GM18505 (cell line): ENCODE measurements around the gene DUSP28.
"Not testable (repeated sequence)": the region's sequence is repeated elsewhere in the genome, so short reads cannot be mapped to it uniquely, and the experiment has no call there.

Experiments
- ATAC-seq: cut with Tn5 transposase; IDR thresholded peaks from one replicate; pipeline ENCODE4 v1.9.1; 2021; ENCODE audit not compliant: unreplicated experiment
- POLR2A ChIP-seq: IDR thresholded peaks from 4 replicates; pipeline ENCODE4 v1.6.1; 2011; ENCODE audit warnings: borderline replicate concordance; ENCODE audit not compliant: insufficient read depth, insufficient read length; ENCODE audit errors: extremely low read depth

Gene DUSP28

GRCh38 chr2:240532031-240532775, 28.0 kb upstream of the DUSP28 start:
- TF ChIP-seq POLR2A: no peak
- no peak for ATAC-seq

DNA sequence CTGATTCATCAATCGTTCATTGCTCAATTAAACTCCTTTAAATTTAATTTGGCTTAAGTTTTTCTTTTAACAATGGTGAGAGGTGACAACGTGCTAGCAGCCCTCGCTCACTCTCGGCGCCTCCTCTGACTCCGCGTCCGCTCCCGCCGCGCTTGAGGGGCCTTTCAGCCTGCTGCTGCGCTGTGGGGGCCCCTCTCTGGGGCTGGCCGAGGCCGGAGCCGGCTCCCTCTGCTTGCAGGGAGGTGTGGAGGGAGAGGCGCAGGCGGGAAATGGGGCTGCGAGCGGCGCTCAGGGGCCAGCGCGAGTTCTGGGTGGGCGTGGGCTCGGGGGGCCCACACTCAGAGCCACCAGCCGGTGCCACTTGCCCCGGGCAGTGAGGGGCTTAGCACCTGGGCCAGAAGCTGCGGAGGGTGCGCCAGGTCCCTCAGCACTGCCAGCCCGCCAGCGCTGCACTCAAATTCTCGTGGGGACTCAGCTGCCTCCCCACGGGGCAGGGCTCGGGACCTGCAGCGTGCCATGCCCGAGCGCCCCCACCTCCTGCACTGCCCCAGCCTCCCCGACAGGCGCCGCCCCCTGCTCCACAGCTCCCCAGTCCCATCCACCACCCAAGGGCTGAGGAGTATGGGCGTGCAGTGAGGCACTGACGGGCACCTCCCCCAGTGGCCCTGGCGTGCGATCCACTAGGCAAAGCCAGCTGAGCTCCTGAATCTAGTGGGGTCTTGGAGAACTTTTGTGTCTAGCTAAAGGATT, 22.0 kb upstream of the DUSP28 start:
- no peak for ATAC-seq

GRCh38 chr2:240539101-240539500, 21.1 kb upstream of the DUSP28 start:
- not testable (repeated sequence) for ATAC-seq

More for the DNA sequence above, 22.0 kb upstream of the DUSP28 start:
- TF ChIP-seq POLR2A: no peak

GRCh38 chr2:240539906-240540305, 20.3 kb upstream of the DUSP28 start:
- TF ChIP-seq POLR2A: no peak
- ATAC-seq: no peak

DNA sequence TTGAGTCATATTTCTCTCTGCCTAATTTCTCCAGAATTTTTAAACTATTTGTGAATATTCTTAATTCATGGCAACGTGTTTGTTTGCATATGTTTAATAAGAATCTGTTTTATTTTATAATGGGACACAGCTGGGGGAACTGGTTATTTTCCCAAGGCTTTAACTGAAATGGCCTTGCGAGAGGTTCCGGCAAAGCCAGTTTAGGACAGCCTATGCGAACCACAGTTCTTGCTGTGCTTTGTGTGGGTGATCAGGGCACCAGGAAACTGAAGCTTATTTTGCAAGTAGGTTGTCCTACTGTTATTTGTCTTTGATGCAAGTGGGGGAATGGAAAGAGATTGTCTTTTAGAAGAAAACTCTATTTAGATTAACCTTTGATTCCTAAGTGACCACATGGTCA, 8.9 kb upstream of the DUSP28 start:
- TF ChIP-seq POLR2A: no peak
- ATAC-seq: no peak

- ATAC-seq: no peak
- TF ChIP-seq POLR2A: no peak
These were observed 8.3 kb upstream of the DUSP28 start for GRCh38 chr2:240551811-240552210.

DNA sequence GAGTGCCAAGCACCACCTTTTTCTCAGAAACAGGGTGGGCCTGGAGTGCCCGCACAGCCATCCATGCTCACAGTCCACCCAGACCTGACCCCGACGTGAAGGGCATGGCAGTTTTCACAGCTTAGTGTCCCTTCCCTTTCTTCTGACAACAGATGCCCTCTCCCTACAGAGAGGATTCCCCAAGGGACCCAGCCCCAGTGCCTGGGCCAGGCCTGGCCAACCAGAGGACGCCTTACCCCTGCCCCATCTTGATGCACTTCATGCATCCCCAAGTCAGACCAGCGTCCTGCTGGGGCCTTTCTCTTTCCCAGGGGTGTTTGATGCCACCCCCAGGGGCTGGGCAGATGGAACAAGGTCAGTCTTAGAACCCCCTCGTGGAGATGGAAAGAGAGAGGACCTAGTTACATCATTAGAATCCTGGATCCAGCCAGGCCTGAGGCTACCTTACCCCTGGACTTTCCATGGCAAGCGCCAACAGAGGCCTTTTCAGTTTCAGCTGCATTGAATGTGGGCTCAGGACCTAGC, 6.1 kb upstream of the DUSP28 start:
- ATAC-seq: no peak
- TF ChIP-seq POLR2A: no peak

DNA sequence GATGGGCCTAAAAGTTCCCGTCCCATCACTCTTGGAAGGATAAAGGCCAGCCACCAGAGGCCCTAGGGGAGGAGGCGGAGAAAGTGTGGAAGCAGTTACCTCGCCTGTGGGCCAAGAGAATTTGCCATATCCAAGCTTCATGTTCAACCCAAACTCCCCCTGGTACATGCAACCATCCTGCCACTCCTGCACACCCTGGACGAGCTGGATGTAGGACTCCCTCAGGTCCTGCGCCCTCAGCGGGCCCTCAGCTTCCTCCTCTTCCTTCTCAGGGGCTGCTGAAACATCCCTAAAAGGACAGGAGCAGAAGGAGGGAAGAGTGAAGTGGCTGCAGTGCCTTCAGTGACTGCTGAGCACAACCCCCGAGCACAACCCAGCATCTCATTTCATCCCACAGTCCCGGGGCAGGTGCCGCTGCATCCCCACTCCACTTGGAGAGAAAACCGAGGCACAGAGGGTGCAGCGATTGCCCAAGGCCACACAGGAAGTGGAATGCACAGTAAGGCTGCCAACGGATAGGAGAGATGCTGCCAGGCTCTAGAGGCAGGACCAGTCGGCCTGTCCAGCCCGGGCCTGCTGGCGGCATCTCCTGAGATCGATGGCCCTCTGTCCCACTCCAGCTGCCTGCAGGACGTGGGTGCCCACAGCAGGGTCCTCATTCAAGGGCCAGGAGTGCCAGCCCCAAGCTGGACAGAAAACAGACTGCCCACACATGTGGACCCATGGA, 5.2 kb upstream of the DUSP28 start:
- TF ChIP-seq POLR2A: no peak
- no peak for ATAC-seq

GRCh38 chr2:240555541-240556250, 4.5 kb upstream of the DUSP28 start:
- no peak for TF ChIP-seq POLR2A
- ATAC-seq: no peak

GRCh38 chr2:240556553-240557100, 3.5 kb upstream of the DUSP28 start:
- TF ChIP-seq POLR2A: no peak
- ATAC-seq: no peak

GRCh38 chr2:240557101-240557751, 2.9 kb upstream of the DUSP28 start:
- no peak for TF ChIP-seq POLR2A
- ATAC-seq: no peak

DNA sequence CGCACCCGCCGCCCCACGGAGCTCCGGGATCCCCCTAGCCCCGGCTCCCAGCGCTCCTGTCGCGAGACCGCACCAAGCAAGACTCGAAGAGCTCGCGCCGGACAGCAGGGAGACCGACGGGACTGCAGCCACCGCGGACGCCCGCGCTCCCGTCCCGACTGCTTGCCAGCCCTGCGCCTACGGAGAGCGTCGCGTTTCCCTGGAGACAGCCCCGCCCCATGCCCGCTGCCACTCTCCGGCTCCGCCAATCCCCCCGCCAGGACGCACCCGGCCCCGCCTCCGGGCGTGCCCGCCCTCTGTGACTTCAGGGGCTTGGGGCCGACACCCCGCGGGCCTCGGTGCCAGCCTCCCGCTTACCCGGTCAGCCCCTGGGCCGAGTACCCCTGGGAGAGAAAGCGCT, 2.3 kb upstream of the DUSP28 start, which contains the start of gene ANKMY1:
ANKMY1 (minus strand) TSS at position 181 of the 400 bp plus-strand sequence. CDS start 653 bp downstream, outside the sequence.
- TF ChIP-seq POLR2A: no peak
- no peak for ATAC-seq
